Ishikawa (cell line): ENCODE measurements around the gene SEPTIN10.
A peak's percentile ranks its signal among the peaks of the same experiment; 100 is the strongest.

Source experiments
- CEBPB ChIP-seq: IDR thresholded peaks from 2 replicates; pipeline ENCODE4 v1.6.1; 2012
- CREB1 ChIP-seq: IDR thresholded peaks from 2 replicates; pipeline ENCODE4 v1.6.1; 2012; ENCODE audit warnings: low read depth
- EGR1 ChIP-seq: IDR thresholded peaks from 2 replicates; pipeline ENCODE4 v1.6.1; 2012
- EP300 ChIP-seq: IDR thresholded peaks from 2 replicates; pipeline ENCODE4 v1.6.1; 2012; ENCODE audit warnings: borderline replicate concordance
- FOXM1 ChIP-seq: IDR thresholded peaks from 2 replicates; pipeline ENCODE4 v1.6.1; 2012; ENCODE audit warnings: low read depth, borderline replicate concordance
- MAX ChIP-seq: IDR thresholded peaks from 2 replicates; pipeline ENCODE4 v1.6.1; 2012
- NFIC ChIP-seq: IDR thresholded peaks from 2 replicates; pipeline ENCODE4 v1.6.1; 2012
- RAD21 ChIP-seq: IDR thresholded peaks from 2 replicates; pipeline ENCODE4 v1.6.1; 2012; ENCODE audit warnings: low read depth
- REST ChIP-seq: IDR thresholded peaks from 2 replicates; pipeline ENCODE4 v1.6.1; 2012; ENCODE audit warnings: low read depth, mild to moderate bottlenecking
- TAF1 ChIP-seq: IDR thresholded peaks from 2 replicates; pipeline ENCODE4 v1.6.1; 2012; ENCODE audit warnings: low read depth, mild to moderate bottlenecking
- TCF12 ChIP-seq: IDR thresholded peaks from 2 replicates; pipeline ENCODE4 v1.6.1; 2012; ENCODE audit warnings: low read depth
- TEAD4 ChIP-seq: IDR thresholded peaks from 2 replicates; pipeline ENCODE4 v1.6.1; 2012
- USF1 ChIP-seq: IDR thresholded peaks from 2 replicates; pipeline ENCODE4 v1.6.1; 2012
- YY1 ChIP-seq: IDR thresholded peaks from 2 replicates; pipeline ENCODE4 v1.6.1; 2012; ENCODE audit warnings: low read depth
- ZBTB7A ChIP-seq: IDR thresholded peaks from 2 replicates; pipeline ENCODE4 v1.6.1; 2012; ENCODE audit warnings: low read depth

Gene SEPTIN10

GRCh38 chr2:109554758-109555157, 59.0 kb downstream of the SEPTIN10 start:
- no peak for TF ChIP-seq TCF12
- TF ChIP-seq CEBPB, result no peak
- no peak for TF ChIP-seq MAX
- no peak for TF ChIP-seq EGR1
- no peak for TF ChIP-seq YY1
- TF ChIP-seq TAF1, result no peak
- TF ChIP-seq RAD21, result no peak
- TF ChIP-seq EP300, result no peak
- TF ChIP-seq USF1, result no peak
- no peak for TF ChIP-seq TEAD4

GRCh38 chr2:109549016-109549590, 64.7 kb downstream of the SEPTIN10 start:
- TF ChIP-seq EGR1 (no peak), MAX (no peak), RAD21 (no peak), TAF1 (no peak)

GRCh38 chr2:109547280-109547679, 66.5 kb downstream of the SEPTIN10 start:
- TF ChIP-seq EGR1 (no peak), REST (no peak), TAF1 (no peak), NFIC (no peak), MAX (no peak)

- TF ChIP-seq EGR1, result no peak
- peak; percentile 97 for TF ChIP-seq RAD21
Measured at GRCh38 chr2:109545828-109546713, 67.7 kb downstream of the SEPTIN10 start.

GRCh38 chr2:109542384-109542783, 71.4 kb downstream of the SEPTIN10 start:
- TF ChIP-seq ZBTB7A, result no peak

GRCh38 chr2:109538546-109538945, 75.2 kb downstream of the SEPTIN10 start:
- no peak for TF ChIP-seq TEAD4
- no peak for TF ChIP-seq ZBTB7A
- TF ChIP-seq CREB1, result no peak
- no peak for TF ChIP-seq TCF12
- TF ChIP-seq REST, result no peak
- TF ChIP-seq FOXM1, result no peak
- TF ChIP-seq MAX, result no peak
- no peak for TF ChIP-seq EGR1
- no peak for TF ChIP-seq USF1
